Pancreas (tissue), 10 donors: ENCODE results near the gene TERB1. TPM values are rescaled to one million over a fixed set of nuclear protein-coding genes. Genes with fewer than 3 reads are reported as not detected.

Source experiments
- ATAC-seq, 4 donors: fragments of 200-7000 bp; cut with Tn5 transposase; one replicate each; pipeline versions ENCODE4 v1.8.0 to v1.9.1; 2020; ENCODE audit warnings: mild to moderate bottlenecking in 4 of 4, moderate library complexity in 4 of 4
- DNase-seq, 6 donors: peaks; one replicate each; pipeline ENCODE4 v3.0.0-alpha.2; 2020
- FAIRE-seq: peaks from 2 replicates; lab custom pipeline; 2012; peaks lifted over from hg19 to GRCh38; lab: Jason Lieb, UNC
- H3K27ac ChIP-seq, 4 donors: fragments of 200-600 bp; sonication (generic); 1 replicate in 3 of 4; 2 replicates in 1 of 4; pipeline versions ENCODE4 v1.5.0 to v1.8.0; 2020
- H3K27me3 ChIP-seq, 4 donors: fragments of 200-600 bp; one replicate each; pipeline ENCODE4 v1.8.0; 2021
- H3K36me3 ChIP-seq, 3 donors: fragments of 200-600 bp; sonication (generic) in 1 of 3; one replicate each; pipeline versions ENCODE4 v1.5.0 to v1.8.0; 2020 to 2021
- H3K4me1 ChIP-seq, 3 donors: fragments of 200-600 bp; one replicate each; pipeline ENCODE4 v1.8.0; 2021
- H3K4me3 ChIP-seq, 4 donors: fragments of 200-600 bp; sonication (generic) in 2 of 4; one replicate each; pipeline versions ENCODE4 v1.5.0 to v1.8.0; 2020 to 2021
- H3K9me3 ChIP-seq, 4 donors: fragments of 200-600 bp; one replicate each; pipeline ENCODE4 v1.8.0; 2021
- WGBS, 2 donors: extraction: QIAGEN DNeasy Blood & Tissue Kit; methylation state at CpG; one replicate each; pipeline ENCODE4 v1.1.7; 2013; 5-methylcytosine and 5-hydroxymethylcytosine counted together
- intact Hi-C, 3 donors: fragments of 100-400 bp; cut with DNase I; formaldehyde crosslinking; loops; one replicate each; pipeline versions ENCODE4 v1.11.1 to v1.14.2; 2022
- polyA plus RNA-seq, 2 donors: library from polyadenylated mRNA; stranded (reverse); fragments of 200-250 nt; gene quantifications; one replicate each; pipeline ENCODE4 v1.2.3, GENCODE V29; 2013
- total RNA-seq, 6 donors: library from RNA; stranded (reverse); fragmentation: NEBNext Ultra II Directional in 4 of 6; extraction: Animal tissue kit (Norgen Biotek cat#: 25700) in 4 of 6; gene quantifications; one replicate each; pipeline versions ENCODE4 v1.2.1 to v1.2.4, GENCODE V29; 2021 to 2023
- TF ChIP-seq, protein P1 (sequence below), 4 donors: fragments of 200-600 bp; sonication (generic) in 3 of 4; IDR thresholded peaks; one replicate each; pipeline versions ENCODE4 v1.5.0 to v1.8.0; 2021; ENCODE audit warnings: antibody characterized with exemption in 4 of 4
- donor health status: healthy with polysubstance abuse.
- donor health status: DM: no; HTN: no; CAD: no; lungs with moderate emphysema.
- donor health status: DM: no; HTN: no; CAD: no.
- donor health status: control.
- donor health status: control.
- donor health status: Bipolar disorder and iron deficiency.
- donor health status: DM: yes; HTN: yes; CAD: no.
- donor health status: DM: no; HTN: no; CAD: no.
- donor health status: DM: no; HTN: no; CAD: no.
- donor health status: DM: yes; HTN: yes; CAD: no.

The TERB1 gene, protein sequence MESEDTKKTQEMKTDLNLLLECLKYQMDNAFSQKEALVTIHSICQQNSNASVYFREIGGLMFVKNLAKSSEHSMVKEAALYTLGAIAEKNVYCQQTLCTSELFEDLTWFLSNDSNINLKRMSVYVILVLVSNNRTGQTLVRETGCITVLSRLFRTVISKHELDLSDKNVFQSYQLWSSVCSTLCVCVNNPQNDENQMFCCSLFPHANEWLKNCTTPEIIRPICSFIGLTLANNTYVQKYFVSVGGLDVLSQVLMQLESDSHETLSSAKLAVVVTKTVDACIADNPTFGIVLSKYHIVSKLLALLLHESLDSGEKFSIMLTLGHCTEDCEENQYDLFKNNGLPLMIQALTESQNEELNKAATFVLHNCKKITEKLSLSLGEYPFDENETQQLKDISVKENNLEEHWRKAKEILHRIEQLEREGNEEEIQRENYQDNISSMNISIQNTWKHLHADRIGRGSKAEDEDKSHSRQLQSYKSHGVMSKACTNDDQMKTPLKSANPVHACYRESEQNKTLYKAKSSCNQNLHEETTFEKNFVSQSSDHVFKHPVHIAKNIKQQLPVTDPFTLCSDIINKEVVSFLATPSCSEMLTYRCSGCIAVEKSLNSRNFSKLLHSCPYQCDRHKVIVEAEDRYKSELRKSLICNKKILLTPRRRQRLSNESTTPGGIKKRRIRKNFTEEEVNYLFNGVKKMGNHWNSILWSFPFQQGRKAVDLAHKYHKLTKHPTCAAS
- not detected for total RNA-seq
- not detected for polyA plus RNA-seq

- Histone ChIP-seq H3K4me3 (no peak within 1 kb of the TSS), H3K27me3 (no peaks in the 10 kb centered on the region), H3K36me3 (peaks cover 0 to 40% (median 8%) of the 10 kb centered on the region in 3 donors), H3K4me1 (no peaks in the 10 kb centered on the region), H3K9me3 (no peaks in the 10 kb centered on the region), H3K27ac (no peak within 1 kb of the TSS)
- FAIRE-seq: no peak
- intact Hi-C loops: no loop called here
- peak in 1 of 6 donors; percentile 44 for DNase-seq
- TF ChIP-seq, protein P1, sequence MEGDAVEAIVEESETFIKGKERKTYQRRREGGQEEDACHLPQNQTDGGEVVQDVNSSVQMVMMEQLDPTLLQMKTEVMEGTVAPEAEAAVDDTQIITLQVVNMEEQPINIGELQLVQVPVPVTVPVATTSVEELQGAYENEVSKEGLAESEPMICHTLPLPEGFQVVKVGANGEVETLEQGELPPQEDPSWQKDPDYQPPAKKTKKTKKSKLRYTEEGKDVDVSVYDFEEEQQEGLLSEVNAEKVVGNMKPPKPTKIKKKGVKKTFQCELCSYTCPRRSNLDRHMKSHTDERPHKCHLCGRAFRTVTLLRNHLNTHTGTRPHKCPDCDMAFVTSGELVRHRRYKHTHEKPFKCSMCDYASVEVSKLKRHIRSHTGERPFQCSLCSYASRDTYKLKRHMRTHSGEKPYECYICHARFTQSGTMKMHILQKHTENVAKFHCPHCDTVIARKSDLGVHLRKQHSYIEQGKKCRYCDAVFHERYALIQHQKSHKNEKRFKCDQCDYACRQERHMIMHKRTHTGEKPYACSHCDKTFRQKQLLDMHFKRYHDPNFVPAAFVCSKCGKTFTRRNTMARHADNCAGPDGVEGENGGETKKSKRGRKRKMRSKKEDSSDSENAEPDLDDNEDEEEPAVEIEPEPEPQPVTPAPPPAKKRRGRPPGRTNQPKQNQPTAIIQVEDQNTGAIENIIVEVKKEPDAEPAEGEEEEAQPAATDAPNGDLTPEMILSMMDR (IDR thresholded peaks at IDR 0.05): no peak
- 92 to 93% methylated on average over 56 of the region's 56 CpGs for WGBS, 2 donors
- no peak for ATAC-seq
Measured at GRCh38 chr16:66801320-66802105, at the start of gene TERB1. TSS of gene TERB1 (minus strand) at chr16:66801584. CDS start at chr16:66796798, 4,786 bp downstream.

GRCh38 chr16:66850115-66850815, 48.9 kb upstream of the TERB1 start:
- Histone ChIP-seq H3K36me3 (no peaks in the 10 kb centered on the region), H3K9me3 (no peaks in the 10 kb centered on the region), H3K27ac (no peak overlapping the region), H3K4me3 (no peak overlapping the region), H3K27me3 (no peaks in the 10 kb centered on the region), H3K4me1 (no peaks in the 10 kb centered on the region)
- WGBS, 2 donors: 86 to 89% methylated on average over 14 of the region's 14 CpGs
- FAIRE-seq (no peak), DNase-seq (peak in 1 of 6 donors; percentile 17), ATAC-seq (no peak)
- intact Hi-C loops: no loop called here
- TF ChIP-seq, protein P1 (IDR thresholded peaks at IDR 0.05): no peak

DNA sequence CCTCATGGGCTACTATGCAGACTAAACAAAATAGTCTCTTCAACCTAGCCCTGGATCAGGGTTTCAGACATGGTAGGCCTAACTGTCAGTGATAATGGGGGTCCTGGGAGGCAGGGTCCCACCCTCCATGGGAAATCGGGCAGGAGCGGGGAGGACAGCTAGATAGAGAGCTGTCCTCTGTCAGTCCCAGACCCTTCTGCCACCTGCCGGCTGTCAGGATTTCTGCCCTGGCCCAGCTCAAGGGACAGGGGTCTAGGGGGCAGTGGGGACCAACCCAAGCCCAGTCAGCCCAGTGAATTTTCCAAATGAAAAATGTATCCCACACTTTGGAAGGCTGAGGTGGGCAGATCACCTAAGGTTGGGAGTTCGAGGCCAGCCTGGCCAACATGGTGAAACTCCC, 48.2 kb upstream of the TERB1 start:
- Histone ChIP-seq H3K4me1 (peaks cover 0 to 4% (median 0%) of the 10 kb centered on the region in 3 donors), H3K27me3 (peaks cover 0 to 3% (median 0%) of the 10 kb centered on the region in 4 donors), H3K9me3 (no peaks in the 10 kb centered on the region), H3K4me3 (no peak overlapping the region), H3K27ac (no peak overlapping the region), H3K36me3 (no peaks in the 10 kb centered on the region)
- ATAC-seq (no peak), FAIRE-seq (no peak), DNase-seq (peak in 1 of 6 donors; percentile 35)
- intact Hi-C loops: no loop called here
- TF ChIP-seq, protein P1 (IDR thresholded peaks at IDR 0.05): no peak
- WGBS, 2 donors: 81 to 85% methylated on average over 4 of the region's 4 CpGs

DNA sequence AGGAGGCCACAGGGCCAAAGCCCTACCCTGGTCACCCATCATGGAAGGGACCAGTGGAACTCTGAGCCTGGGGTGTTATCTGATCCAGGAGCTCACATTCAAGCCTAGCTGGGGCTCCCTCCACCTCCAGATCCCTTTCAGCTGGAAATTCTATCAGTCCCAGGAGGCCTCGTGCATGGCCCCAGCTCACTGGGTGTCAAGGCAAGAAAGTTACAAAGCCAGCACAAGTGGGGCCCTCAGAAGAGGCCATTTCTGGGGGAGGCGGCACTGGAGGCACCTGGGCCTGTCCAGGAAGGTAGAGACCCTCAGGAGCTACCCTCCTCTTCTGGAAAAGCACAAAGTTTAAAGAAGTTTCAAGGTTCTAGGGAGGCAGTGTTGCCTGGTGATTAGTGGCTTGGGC, 47.6 kb upstream of the TERB1 start:
- Histone ChIP-seq H3K27me3 (peaks cover 0 to 3% (median 0%) of the 10 kb centered on the region in 4 donors), H3K27ac (no peak overlapping the region), H3K4me1 (peaks cover 0 to 4% (median 0%) of the 10 kb centered on the region in 3 donors), H3K36me3 (no peaks in the 10 kb centered on the region), H3K4me3 (no peak overlapping the region), H3K9me3 (no peaks in the 10 kb centered on the region)
- intact Hi-C loops: no loop called here
- FAIRE-seq (no peak), DNase-seq (peak in 1 of 6 donors; percentile 32), ATAC-seq (no peak)
- 85 to 90% methylated on average over 2 of the region's 2 CpGs for WGBS, 2 donors
- TF ChIP-seq, protein P1 (IDR thresholded peaks at IDR 0.05): no peak
